HG03097 (cell line): ENCODE results near the gene SLC2A4RG.

Source experiments
- ATAC-seq: cut with Tn5 transposase; IDR thresholded peaks from one replicate; pipeline ENCODE4 v1.9.1; 2021; ENCODE audit not compliant: unreplicated experiment, low FRiP score

Gene SLC2A4RG

DNA sequence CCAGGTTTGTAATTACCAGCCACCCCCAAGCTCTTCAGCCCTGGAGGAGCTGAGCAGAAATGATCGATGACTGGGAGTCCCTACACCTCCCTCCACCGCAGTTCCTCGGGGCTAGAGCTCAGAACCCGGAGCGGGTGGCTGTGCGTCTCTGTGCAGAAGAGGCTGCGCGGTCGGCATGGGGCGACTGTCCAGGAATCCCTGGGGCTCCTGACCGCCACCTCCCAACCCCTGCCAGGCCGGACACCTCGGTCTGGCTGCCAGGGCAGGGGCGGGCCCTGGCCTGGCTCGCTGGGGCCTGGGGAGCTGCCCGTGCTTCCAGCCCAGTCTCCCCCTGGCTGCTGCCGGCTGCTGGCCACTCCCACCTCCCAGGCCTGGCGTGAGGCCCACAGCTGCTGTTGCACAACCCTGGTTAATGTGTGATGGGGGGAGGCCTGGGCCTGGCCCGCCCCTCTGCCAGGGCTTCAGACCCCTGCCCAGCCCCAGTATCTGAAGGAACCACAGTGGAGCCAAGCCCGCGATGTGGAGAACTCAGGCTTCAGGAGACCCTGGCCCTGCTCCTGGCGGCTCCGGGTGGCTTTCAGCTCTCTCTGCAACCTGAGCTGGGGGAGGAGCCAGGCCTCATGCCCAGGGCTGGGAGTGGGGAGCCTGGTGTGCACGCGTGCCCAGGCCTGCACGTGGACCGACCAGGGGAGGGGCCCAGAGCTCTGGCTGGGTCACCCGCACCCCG, 1.2 kb downstream of the SLC2A4RG start:
- no peak for ATAC-seq

DNA sequence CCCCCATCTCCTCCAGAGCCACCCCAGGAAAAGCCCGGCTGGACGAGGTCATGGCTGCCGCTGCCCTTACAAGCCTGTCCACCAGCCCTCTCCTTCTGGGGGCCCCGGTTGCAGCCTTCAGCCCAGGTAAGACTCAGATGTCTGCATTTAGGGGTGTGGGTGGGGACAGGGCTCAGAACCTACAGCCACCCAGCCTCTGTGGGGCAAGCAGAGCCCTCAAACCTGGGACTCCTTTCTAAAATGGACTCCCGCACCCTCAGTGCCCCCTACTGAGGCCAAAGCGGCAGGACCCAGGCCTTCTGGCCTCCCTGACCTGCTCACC, 1.7 kb downstream of the SLC2A4RG start:
- ATAC-seq: no peak

DNA sequence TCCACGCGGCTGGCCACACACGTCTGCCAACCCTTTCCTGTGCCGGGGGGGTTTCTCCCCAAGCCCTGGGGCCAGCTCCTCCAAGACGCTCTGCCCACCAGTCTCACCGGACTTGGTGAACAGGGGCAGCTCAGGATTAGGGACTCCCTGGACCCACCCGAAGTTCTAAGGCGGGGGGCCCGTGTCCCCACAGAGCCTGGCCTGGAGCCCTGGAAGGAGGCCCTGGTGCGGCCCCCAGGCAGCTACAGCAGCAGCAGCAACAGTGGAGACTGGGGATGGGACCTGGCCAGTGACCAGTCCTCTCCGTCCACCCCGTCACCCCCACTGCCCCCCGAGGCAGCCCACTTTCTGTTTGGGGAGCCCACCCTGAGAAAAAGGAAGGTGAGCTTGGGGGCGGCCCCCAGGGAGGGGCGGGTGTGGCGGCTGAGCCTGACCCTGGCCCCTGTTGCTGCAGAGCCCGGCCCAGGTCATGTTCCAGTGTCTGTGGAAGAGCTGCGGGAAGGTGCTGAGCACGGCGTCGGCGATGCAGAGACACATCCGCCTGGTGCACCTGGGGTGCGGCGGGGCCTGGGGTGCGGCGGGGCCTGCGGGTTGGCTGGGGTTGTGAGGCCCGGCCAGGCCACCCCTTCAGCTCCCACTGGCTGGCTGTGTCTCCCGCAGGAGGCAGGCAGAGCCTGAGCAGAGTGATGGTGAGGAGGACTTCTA, 2.3 kb downstream of the SLC2A4RG start:
- no peak for ATAC-seq

DNA sequence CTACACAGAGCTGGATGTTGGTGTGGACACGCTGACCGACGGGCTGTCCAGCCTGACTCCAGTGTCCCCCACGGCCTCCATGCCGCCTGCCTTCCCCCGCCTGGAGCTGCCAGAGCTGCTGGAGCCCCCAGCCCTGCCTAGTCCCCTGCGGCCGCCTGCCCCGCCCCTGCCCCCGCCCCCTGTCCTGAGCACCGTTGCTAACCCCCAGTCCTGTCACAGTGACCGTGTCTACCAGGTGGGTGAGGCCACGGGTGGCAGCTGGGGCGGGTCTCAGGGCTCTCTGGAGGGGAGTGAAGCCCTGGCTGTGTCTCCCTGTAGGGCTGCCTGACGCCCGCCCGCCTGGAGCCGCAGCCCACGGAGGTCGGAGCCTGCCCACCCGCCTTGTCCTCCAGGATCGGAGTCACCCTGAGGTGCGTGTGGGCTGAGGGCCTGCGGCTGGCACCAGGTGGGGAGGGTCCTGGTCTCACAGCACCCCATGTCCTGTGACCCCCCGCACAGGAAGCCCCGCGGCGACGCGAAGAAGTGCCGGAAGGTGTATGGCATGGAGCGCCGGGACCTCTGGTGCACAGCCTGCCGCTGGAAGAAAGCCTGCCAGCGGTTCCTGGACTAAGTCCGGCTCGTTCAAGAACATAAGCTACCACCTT, 2.9 kb downstream of the SLC2A4RG start:
- no peak for ATAC-seq

DNA sequence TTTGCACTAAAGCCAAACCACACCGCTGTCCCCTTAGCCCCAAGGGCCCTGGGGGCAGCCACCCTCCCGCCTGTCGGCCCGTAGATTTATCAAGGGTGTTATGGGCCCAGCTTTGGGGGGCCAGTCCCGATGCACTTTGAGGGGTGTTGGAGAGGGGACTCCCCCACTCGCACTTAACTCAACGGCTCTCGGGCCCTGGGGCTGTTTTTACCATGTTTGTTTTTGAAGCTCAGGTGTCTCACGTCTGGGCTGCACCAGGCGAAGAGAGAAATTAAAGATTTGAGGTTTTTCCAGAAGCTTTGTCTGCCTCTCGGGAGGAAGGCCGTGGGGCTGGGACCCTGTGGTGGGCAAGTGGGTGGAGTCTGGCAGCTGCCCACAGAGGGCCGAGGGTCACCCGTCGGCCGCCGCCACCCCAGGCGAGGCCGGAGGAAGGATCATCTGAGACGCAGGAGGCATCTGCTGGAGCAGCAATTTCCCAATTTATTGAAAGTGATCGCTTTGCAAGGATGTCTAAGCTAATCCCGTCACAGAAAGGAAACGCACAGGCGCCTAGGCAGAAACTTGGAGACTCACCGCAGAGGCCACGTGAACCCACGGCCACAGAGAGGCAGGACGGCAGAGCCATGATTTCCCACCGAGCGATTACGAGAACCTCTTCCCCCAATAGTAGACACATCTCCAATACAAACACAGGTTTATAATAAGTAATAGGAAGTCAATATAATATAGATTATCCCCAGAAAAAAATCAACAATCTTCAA, 3.8 kb downstream of the SLC2A4RG start:
- ATAC-seq: no peak

DNA sequence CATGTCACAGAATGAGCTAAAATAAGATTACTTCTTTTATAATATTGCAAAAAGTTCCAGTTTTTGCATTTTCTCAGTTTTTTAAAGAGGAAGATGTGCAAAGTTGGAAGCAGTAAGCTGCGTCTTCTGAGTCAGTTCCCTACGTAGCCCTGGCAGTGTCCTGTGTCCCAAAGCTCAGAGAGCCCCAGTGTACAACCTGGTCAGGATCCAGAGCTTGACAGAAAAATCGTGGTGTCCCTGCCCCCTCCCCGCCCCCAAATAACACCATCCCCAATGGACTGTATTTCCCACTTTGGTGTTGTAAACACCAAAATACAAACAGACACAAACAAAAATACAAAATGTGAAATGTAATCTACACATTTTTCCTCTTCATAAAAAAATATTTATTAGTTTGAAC, 4.6 kb downstream of the SLC2A4RG start:
- ATAC-seq: no peak

DNA sequence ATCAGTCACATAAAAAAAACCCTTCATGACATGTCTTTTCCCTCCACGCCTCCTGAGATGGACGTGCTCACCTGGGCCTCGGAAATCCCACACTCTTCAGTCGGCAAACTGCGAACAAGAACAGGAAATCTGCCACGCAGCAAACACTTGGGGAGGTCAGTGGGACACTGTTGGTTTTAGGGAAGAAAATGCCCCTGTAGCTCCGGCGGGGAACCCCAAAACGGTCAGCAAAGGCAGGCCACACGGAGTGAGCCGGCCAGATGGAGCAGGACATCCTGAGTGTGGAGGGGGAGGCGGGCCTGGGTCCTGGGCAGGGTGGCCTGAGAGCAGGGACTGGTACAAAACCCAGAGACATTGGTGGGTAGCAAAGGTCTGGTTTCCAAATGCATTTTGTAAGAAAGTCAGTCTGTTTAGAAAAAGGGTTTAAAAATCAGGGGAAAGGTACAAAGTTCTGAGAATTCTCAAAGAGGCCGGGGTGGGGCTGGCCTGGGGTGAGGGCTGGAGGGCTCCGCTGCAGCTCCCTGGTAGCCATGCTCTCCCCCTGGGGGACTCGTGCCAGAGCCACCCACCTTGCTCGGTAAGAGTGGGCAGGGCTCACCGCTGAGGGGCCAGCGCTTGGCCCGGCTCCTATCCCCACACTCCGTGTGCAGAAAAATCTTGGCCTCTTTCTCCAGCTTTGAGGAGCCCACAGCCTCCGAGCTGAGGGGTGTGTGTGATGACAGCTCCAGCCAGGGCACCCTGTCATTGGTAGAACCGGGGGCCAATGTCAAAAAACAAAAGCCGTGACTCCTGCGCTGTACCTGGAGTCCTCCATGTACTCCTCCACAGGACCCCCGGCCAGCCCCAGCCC, 5.2 kb downstream of the SLC2A4RG start:
- ATAC-seq: no peak

DNA sequence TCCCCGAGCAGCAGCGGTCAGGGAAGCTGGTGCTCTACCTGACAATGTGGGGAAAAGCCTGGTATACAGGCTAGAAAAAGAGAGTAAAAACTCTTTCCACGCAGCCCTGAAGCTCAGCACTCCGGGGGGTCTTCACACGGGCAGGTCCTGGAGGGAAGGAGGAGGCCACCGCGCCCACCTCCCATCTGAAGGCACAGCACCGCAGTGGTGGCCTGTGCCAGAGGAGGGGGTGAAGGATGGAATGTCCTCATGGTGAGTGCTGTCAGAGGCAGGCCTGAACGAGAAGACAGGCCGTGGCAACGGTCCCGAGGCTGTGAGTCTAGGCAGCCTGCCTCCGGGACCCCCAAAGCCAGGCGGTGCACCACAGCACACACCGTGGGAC, 5.8 kb downstream of the SLC2A4RG start:
- ATAC-seq: no peak

DNA sequence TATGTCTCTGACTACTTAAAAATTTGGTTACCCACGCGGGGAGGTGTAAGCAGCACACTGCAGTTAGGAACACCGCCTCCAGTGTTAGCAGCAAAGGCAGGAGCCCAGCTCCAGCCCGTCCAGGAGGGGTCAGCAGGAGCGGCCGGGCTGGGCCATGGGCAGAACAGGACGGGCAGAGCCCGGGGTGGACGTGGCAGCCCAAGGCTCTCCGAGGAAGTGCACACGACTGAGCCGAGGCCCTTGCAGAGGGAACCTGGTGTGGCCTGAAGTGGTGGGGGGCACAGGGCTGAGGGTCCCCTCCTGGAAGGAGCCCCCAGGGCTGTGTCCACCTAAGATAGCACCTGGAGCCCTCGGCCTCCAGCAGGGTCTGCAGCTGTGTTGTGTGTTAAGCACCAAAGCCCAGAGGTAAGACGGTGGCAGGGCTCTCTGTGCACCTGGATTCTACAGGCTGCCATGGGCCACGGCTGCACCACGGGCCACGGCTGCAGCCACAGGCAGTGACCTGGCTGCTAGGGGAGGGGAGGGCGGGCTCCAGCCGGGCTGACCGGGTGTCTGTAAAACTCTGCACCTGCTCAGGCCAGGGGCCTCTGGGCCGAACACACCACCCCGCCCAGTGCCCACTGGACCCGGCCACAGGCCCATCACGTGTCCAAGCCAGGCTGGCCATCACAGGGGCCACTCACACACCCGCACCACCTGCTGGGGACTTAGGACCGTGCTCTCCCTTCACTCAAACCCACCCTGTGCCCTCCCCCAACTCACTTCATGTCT, 6.6 kb downstream of the SLC2A4RG start:
- no peak for ATAC-seq

DNA sequence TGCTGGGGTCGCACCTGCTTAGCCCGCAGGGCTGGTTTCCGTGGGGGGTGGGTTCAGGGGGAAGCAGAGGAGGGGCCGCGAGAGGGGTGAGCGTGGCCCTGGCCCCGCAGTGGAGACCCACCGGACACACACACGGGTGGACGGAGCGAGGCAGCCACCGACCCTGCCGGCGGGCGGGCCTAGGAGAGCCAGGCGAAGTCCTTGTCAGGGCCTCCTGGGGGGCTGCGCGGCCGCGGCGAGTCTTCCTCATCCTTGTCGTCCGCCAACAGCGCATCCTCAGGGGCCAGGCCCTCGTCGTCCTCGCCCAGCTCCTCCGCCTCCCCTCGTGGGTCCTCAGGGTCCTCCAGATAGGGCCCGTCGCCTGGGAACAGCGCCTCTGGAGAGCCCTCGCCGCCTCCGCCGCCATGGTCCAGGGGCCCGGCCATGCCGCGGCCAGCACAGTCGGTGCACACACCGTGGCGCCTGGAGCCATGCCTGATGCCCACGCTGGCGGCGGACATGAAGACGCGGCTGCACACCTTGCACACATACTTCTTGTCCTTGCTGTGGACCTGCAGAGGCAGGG, 7.3 kb downstream of the SLC2A4RG start:
- no peak for ATAC-seq

DNA sequence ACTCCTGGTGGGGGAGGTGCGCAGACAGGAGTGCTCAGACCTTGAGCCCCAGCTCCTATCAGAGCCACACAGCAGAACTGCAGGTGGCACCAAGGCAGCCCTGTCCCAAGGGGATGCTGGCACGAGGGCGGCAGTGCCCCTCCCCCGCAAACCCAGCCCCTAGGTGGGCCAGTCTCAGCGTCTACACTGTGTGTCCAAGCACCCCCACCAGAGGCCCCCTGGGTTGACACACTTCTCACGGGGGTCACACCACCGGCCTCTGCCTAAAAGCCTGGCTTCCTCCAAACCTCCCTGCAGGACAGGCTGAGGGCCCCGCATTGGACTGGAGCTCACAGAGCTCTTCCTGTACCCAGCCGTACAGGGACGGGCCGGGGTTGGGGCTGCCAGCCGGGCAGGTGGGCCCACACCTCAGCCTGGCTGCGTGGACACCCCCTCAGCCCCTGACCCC, 8.1 kb downstream of the SLC2A4RG start:
- no peak for ATAC-seq

DNA sequence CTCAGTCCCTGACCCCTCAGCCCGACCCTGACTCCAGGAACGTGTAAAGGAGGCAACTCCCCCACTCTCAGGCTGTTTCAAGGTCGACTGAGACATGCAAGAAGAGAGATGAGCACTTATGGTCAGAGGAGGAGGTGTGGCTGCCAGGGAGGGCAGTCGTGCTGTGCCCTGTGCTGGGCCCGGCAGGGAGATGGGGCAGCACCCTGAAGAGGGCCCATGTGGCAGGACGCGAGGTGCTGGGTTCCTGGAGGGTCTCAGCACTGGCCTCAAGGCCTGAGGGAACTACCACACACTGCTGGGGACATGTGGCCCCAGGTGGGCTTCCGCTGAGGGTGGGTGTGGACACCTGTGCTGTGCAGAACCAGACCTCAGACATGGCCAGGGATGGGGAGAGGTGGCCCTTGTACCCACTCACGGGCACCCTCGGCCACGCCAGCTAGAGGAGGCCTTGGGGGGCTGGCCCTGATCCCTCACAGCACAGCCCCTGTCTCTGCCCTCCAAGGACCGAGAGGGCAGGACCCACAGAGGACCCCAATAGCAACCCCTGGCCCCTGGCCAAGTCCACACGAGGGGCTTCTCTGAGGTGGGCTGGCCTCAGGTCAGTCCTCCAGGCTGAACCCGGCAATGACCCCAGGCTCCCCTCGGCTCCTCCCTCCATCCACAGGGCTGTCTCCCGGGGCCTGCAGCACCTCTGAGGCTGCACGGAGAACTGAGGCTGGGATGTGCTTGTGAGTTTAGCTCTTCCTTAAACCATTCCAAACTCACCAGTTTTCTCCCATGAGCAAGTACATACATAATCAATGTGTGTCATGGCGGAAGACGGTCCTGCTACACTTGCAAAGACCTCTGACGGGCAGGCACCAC, 8.7 kb downstream of the SLC2A4RG start:
- ATAC-seq: no peak

DNA sequence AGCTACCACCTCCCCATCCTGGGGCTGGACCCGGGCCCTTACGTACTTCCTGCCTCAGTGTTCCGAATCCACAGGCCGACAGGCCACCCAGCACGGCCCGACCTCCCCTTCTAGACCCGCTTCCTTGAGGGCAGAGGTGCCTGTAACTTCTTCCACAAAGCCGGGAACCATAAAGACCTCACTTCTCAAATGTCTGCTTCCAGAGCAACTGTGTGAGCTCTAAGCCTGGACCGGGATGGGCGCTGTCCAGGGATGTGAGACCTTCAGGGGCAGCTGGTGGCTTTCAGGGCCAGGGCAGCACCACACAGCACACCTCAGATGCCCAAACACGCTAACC, 9.3 kb downstream of the SLC2A4RG start:
- ATAC-seq: no peak

DNA sequence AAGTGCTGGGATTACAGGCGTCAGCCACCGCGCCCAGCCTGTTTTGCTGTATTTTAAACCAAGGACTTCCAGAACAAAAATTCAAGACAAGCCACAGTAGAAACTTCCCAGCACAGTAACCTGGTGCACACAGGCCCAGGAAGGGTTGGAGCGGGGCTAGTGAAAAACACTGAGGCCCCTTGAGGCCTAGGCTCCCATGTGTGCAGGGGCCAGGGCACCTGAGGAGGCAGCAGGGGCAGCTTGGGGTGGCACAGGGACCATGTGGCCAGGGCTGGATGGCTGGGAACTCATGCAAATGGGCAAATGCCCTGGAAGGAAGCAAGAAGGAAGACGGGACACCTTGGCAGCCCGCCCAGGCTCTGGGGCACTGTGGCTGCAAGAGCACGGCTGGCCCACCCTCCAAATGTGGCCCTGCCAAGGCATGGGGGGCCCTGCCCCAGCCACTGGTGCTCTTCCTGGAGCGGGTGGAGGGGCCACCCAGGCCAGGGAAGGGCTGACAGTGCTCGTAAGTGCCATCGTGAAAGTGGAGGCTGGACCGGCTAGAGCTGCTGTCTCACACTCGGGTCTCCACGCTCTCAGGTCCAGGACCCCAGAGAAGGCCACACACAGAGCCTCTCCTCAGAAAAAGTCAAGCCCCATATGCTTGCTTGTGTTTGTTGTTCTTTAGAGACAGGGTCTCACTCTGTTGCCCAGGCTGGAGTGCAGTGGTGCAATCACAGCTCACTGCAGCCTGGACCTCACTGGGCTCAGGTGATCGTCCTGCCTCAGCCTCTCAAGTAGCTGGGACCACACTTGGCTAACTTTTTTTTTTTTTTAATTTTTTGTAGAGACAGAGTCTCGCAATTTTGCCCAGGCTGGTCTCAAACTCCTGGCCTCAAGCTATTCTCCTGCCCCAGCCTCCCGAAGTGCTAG, 10.3 kb downstream of the SLC2A4RG start:
- ATAC-seq: no peak

DNA sequence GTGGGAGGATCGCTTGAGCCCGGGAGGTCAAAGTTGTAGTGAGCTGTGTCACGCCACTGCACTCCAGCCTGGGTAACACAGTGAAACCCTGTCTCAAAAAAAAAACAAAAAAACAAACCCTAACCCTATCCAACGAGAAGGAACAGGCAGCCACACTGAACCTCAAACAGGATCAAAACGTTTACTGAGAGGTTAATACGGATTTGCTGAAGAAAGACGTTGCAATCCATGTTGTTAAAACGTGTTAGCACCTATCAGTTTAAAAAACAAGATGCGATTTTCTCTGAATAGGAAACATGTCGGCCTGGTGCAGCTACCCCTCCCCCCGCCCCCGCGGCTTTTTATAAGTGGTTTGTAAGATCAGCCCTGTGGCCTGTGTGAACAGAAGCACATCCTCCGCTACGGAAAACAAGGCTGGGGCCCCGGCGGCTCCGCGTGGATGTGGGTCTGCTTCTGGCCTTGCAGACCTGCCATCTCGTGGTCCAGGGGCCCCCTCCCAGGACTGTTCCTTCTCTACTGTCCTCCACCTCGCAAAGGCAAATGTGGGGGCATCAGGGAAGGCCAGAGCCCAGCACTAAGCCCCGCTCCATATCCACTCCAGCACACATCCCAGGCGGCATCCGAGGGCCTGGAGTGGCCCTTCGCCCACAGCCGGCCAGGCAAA, 11.4 kb downstream of the SLC2A4RG start:
- ATAC-seq: no peak

DNA sequence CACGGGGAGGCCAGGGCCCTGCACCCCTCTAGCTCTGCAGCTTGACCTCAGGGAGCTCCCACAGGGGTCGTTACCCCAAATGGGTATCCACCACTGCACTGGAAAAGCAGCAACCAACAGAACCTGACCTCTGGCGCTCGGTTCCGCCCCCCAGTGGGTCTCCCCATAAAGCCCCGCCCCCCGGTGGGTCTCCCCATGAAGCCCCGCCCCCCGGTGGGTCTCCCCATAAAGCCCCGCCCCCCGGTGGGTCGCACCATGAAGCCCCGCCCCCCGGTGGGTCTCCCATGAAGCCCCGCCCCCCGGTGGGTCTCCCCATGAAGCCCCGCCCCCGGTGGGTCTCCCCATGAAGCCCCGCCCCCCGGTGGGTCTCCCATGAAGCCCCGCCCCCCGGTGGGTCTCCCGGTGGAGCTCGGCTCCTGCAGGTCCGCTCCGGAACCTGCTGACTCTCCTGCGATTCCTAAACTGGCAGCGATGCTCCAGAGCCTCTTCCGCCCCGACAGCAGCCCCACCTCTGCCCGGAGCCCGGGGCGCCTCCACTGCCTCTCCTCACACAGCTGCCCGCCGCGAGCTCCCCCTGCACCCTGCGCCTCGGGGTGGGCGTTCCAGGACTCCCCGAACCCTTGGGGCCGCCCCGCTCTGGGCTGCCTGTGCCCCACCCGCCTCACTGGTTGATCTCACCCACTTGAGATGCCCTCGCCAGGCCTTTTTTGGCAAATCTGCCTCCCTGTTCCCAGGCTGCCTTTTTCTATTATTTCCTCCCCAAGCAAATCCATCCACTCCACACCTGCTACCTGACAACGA, 12.1 kb downstream of the SLC2A4RG start:
- no peak for ATAC-seq
